Measurements from ENCODE around the gene TBXA2R. TPM values are rescaled to one million over a fixed set of nuclear protein-coding genes. Genes with fewer than 3 reads are reported as not detected.

Gene TBXA2R
- total and polyA plus RNA-seq, 2 of the 8 experiments (the other 6 are each of a cell fraction or from before 2014, with no cell fraction given): 0.39 to 0.50 TPM

- TF ChIP-seq KDM5A (IDR thresholded peaks at IDR 0.05; ENCODE audit: low read length) (no peak), SP1 (IDR thresholded peaks at IDR 0.05; ENCODE audit: low read depth, low read length) (no peak)
- TF ChIP-seq, protein P1, sequence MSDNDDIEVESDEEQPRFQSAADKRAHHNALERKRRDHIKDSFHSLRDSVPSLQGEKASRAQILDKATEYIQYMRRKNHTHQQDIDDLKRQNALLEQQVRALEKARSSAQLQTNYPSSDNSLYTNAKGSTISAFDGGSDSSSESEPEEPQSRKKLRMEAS (IDR thresholded peaks at IDR 0.05): no peak
Observed at GRCh38 chr19:3637621-3638020, 30.9 kb upstream of the TBXA2R start (continued).
